Aorta (tissue), 5 donors: ENCODE measurements around the gene ABCB10. TPM values are rescaled to one million over a fixed set of nuclear protein-coding genes. Genes with fewer than 3 reads are reported as not detected.
"Not testable (repeated sequence)": the region's sequence is repeated elsewhere in the genome, so short reads cannot be mapped to it uniquely, and the experiment has no call there.

Experiments
- ATAC-seq: fragments of 200-7000 bp; cut with Tn5 transposase; one replicate; pipeline ENCODE4 v1.9.1; 2022; ENCODE audit warnings: moderate library complexity; ENCODE audit not compliant: low FRiP score
- DNase-seq, 2 donors: peaks; one replicate each; pipeline ENCODE4 v3.0.0-alpha.2; 2020
- H3K27ac ChIP-seq, 2 donors: one replicate each; pipeline ENCODE4 v1.5.1; 2013; ENCODE audit warnings: low read length in 2 of 2, mild to moderate bottlenecking in 2 of 2, moderate library complexity in 2 of 2, control low read depth in 1 of 2, inconsistent platforms in 1 of 2, low read depth in 1 of 2
- H3K27me3 ChIP-seq, 2 donors: one replicate each; pipeline ENCODE4 v1.6.1; 2013; ENCODE audit warnings: control low read depth in 1 of 2, low read length in 1 of 2, mild to moderate bottlenecking in 1 of 2, moderate library complexity in 1 of 2; ENCODE audit not compliant: insufficient read depth in 2 of 2, control insufficient read depth in 1 of 2
- H3K36me3 ChIP-seq, 2 donors: one replicate each; pipeline ENCODE4 v1.6.1; 2013; ENCODE audit warnings: control low read depth in 1 of 2, low read length in 1 of 2, mild to moderate bottlenecking in 1 of 2; ENCODE audit not compliant: insufficient read depth in 2 of 2, control insufficient read depth in 1 of 2
- H3K4me1 ChIP-seq, 2 donors: one replicate each; pipeline ENCODE4 v1.6.1; 2013; ENCODE audit warnings: low read length in 2 of 2, control low read depth in 1 of 2, mild to moderate bottlenecking in 1 of 2, moderate library complexity in 1 of 2; ENCODE audit not compliant: insufficient read depth in 2 of 2, control insufficient read depth in 1 of 2
- H3K4me3 ChIP-seq, 2 donors: one replicate each; pipeline ENCODE4 v1.5.1; 2013; ENCODE audit warnings: low read length in 2 of 2, control low read depth in 1 of 2, mild to moderate bottlenecking in 1 of 2
- H3K9me3 ChIP-seq: one replicate; pipeline ENCODE4 v1.6.1; 2013; ENCODE audit warnings: mild to moderate bottlenecking, low read length; ENCODE audit not compliant: control insufficient read depth
- WGBS, 2 donors: extraction: QIAGEN DNeasy Blood & Tissue Kit; methylation state at CpG; one replicate each; pipeline ENCODE4 v1.1.7; 2013; 5-methylcytosine and 5-hydroxymethylcytosine counted together
- intact Hi-C, 2 donors: fragments of 100-400 bp; cut with DNase I; formaldehyde crosslinking; loops; one replicate each; pipeline versions ENCODE4 v1.14.2 to v1.15.0; 2022
- polyA plus RNA-seq, 2 donors: library from polyadenylated mRNA; stranded (reverse); fragments of 200-250 nt; gene quantifications; one replicate each; pipeline ENCODE4 v1.2.3, GENCODE V29; 2013
- total RNA-seq, 2 donors: library from RNA; stranded (reverse); fragmentation: NEBNext Ultra II Directional; extraction: Animal tissue kit (Norgen Biotek cat#: 25700); gene quantifications; one replicate each; pipeline ENCODE4 v1.2.1, GENCODE V29; 2021
- donor health status: healthy with polysubstance abuse.
- donor health status: Bipolar disorder and iron deficiency.
- donor health status: DM: no; HTN: no; CAD: no.
- donor health status: DM: no; HTN: no; CAD: no.
- donor health status: DM: yes; HTN: yes; CAD: no.

Gene ABCB10
- total and polyA plus RNA-seq, 4 donors = 6.8 to 24.2 (median 16.3) TPM

GRCh38 chr1:229482511-229482910, 76.0 kb downstream of the ABCB10 start:
- H3K4me1 ChIP-seq = no peaks in the 10 kb centered on the region
- peaks cover 7 to 17% of the 10 kb centered on the region in 2 donors for H3K36me3 ChIP-seq
- WGBS, 2 donors = 89% methylated on average over 5 of the region's 5 CpGs
- H3K27ac ChIP-seq = no peak overlapping the region
- H3K9me3 ChIP-seq = no peaks in the 10 kb centered on the region
- ATAC-seq (no peak), DNase-seq (no peak)
- H3K27me3 ChIP-seq = no peaks in the 10 kb centered on the region
- intact Hi-C loops = loop anchor here in 1 of 2 donors (1.0 kb wide), 1 partner anchor 224 kb away; no protein-coding TSS in a partner anchor
- no peak overlapping the region for H3K4me3 ChIP-seq

- WGBS, 2 donors = 93 to 95% methylated on average over 7 of the region's 7 CpGs
- no peak overlapping the region for H3K4me3 ChIP-seq
- no peak overlapping the region for H3K27ac ChIP-seq
- no peak for DNase-seq
- H3K4me1 ChIP-seq = no peaks in the 10 kb centered on the region
- intact Hi-C loops = loop anchor here in 1 of 2 donors (2.0 kb wide), 1 partner anchor 222 kb away; no protein-coding TSS in a partner anchor
- no peaks in the 10 kb centered on the region for H3K27me3 ChIP-seq
- H3K9me3 ChIP-seq = no peaks in the 10 kb centered on the region
- ATAC-seq = no peak
- H3K36me3 ChIP-seq = peaks cover 8 to 17% of the 10 kb centered on the region in 2 donors
These were observed 78.0 kb downstream of the ABCB10 start for GRCh38 chr1:229480495-229480894.

- Histone ChIP-seq H3K36me3 (peaks cover 13 to 19% of the 10 kb centered on the region in 2 donors), H3K27ac (no peak overlapping the region), H3K4me1 (no peaks in the 10 kb centered on the region), H3K4me3 (no peak overlapping the region), H3K27me3 (no peaks in the 10 kb centered on the region), H3K9me3 (no peaks in the 10 kb centered on the region)
- DNase-seq (no peak), ATAC-seq (no peak)
- WGBS, 2 donors = 70 to 73% methylated on average over 10 of the region's 10 CpGs
- intact Hi-C loops = loop anchor here in 1 of 2 donors (2.0 kb wide), 1 partner anchor 221 kb away; no protein-coding TSS in a partner anchor
These were observed 78.7 kb downstream of the ABCB10 start for GRCh38 chr1:229479660-229480399.

GRCh38 chr1:229478852-229479251, 79.7 kb downstream of the ABCB10 start:
- Histone ChIP-seq H3K27me3 (no peaks in the 10 kb centered on the region), H3K4me3 (no peak overlapping the region), H3K27ac (no peak overlapping the region), H3K4me1 (no peaks in the 10 kb centered on the region), H3K36me3 (peaks cover 15 to 24% of the 10 kb centered on the region in 2 donors), H3K9me3 (no peaks in the 10 kb centered on the region)
- ATAC-seq (no peak), DNase-seq (no peak)
- 87 to 91% methylated on average over 1 of the region's 1 CpG for WGBS, 2 donors
- intact Hi-C loops = no loop called here

GRCh38 chr1:229475859-229476258, 82.6 kb downstream of the ABCB10 start:
- DNase-seq, ATAC-seq, intact Hi-C loops, H3K9me3 ChIP-seq, H3K4me3 ChIP-seq, H3K27me3 ChIP-seq, H3K4me1 ChIP-seq, H3K27ac ChIP-seq: not testable (repeated sequence)
- H3K36me3 ChIP-seq = peaks cover 15 to 24% of the 10 kb centered on the region in 2 donors
- 89 to 91% methylated on average over 13 of the region's 13 CpGs for WGBS, 2 donors

GRCh38 chr1:229474509-229474908, 84.0 kb downstream of the ABCB10 start:
- Histone ChIP-seq H3K4me3 (no peak overlapping the region), H3K27me3 (no peaks in the 10 kb centered on the region), H3K4me1 (no peaks in the 10 kb centered on the region), H3K9me3 (no peaks in the 10 kb centered on the region), H3K36me3 (peaks cover 10 to 26% of the 10 kb centered on the region in 2 donors), H3K27ac (no peak overlapping the region)
- WGBS, 2 donors = 92 to 93% methylated on average over 2 of the region's 2 CpGs
- no peak for ATAC-seq
- no peak for DNase-seq
- intact Hi-C loops = no loop called here

GRCh38 chr1:229471175-229471574, 87.3 kb downstream of the ABCB10 start:
- intact Hi-C loops = no loop called here
- H3K4me1 ChIP-seq = no peaks in the 10 kb centered on the region
- no peak overlapping the region for H3K27ac ChIP-seq
- ATAC-seq (no peak), DNase-seq (no peak)
- peaks cover 8 to 24% of the 10 kb centered on the region in 2 donors for H3K36me3 ChIP-seq
- WGBS, 2 donors = 94 to 97% methylated on average over 3 of the region's 3 CpGs
- H3K27me3 ChIP-seq = no peaks in the 10 kb centered on the region
- H3K9me3 ChIP-seq = no peaks in the 10 kb centered on the region
- no peak overlapping the region for H3K4me3 ChIP-seq

- Histone ChIP-seq H3K9me3 (no peaks in the 10 kb centered on the region), H3K4me1 (no peaks in the 10 kb centered on the region), H3K27me3 (no peaks in the 10 kb centered on the region), H3K4me3 (no peak overlapping the region), H3K27ac (no peak overlapping the region), H3K36me3 (peaks cover 7 to 24% of the 10 kb centered on the region in 2 donors)
- ATAC-seq = no peak
- no peak for DNase-seq
- intact Hi-C loops = no loop called here
- WGBS, 2 donors = 88% methylated on average over 8 of the region's 8 CpGs
These were observed 88.0 kb downstream of the ABCB10 start for GRCh38 chr1:229470406-229471043.

GRCh38 chr1:229466887-229467286, 91.6 kb downstream of the ABCB10 start:
- intact Hi-C loops = no loop called here
- no peak overlapping the region for H3K4me3 ChIP-seq
- no peaks in the 10 kb centered on the region for H3K27me3 ChIP-seq
- DNase-seq (no peak), ATAC-seq (no peak)
- 88 to 89% methylated on average over 1 of the region's 1 CpG for whole genome bisulfite sequencing, 2 donors
- no peaks in the 10 kb centered on the region for H3K9me3 ChIP-seq
- no peak overlapping the region for H3K27ac ChIP-seq
- H3K36me3 ChIP-seq = peaks cover 6 to 17% of the 10 kb centered on the region in 2 donors
- H3K4me1 ChIP-seq = no peaks in the 10 kb centered on the region
